Choroid plexus epithelial cell (primary cell): ENCODE data around the gene IL17REL.

ENCODE experiments used
- DNase-seq: peaks from one replicate; pipeline ENCODE4 v3.0.0-alpha.2; 2010; ENCODE audit warnings: low read depth
- H3K4me3 ChIP-seq: 2 replicates; pipeline ENCODE4 v1.5.1; 2011; ENCODE audit warnings: low read depth, mild to moderate bottlenecking, control low read depth, low read length, moderate library complexity
- TF ChIP-seq, protein P1 (sequence below): conservative IDR thresholded peaks from 2 replicates; pipeline ENCODE4 v1.5.1; 2011; ENCODE audit warnings: low read depth, mild to moderate bottlenecking, control low read depth, inconsistent platforms, low read length, moderate library complexity

Gene IL17REL

DNA sequence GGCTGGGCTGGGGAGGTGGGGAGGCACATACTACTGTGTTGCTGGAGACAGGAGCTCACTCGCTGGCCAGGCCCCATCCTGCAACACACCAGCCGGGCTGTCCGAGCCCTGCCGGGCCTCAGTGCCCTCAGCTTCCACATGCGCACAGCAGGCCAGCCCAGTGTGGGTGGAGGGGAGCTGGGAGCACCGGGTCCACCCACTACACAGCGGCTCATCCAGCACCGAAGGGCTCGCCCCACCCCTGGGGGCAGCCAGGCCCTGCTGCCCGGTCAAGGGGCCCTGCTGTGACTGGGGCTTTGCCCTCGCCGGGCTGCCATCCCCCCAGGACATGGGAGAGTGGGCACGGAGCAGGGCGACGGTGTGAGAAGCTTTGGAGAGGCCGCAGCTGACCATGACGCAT lies 36.3 kb upstream of the IL17REL start:
- DNase-seq: no peak
- H3K4me3 ChIP-seq: no peak overlapping the region
- TF ChIP-seq, protein P1, sequence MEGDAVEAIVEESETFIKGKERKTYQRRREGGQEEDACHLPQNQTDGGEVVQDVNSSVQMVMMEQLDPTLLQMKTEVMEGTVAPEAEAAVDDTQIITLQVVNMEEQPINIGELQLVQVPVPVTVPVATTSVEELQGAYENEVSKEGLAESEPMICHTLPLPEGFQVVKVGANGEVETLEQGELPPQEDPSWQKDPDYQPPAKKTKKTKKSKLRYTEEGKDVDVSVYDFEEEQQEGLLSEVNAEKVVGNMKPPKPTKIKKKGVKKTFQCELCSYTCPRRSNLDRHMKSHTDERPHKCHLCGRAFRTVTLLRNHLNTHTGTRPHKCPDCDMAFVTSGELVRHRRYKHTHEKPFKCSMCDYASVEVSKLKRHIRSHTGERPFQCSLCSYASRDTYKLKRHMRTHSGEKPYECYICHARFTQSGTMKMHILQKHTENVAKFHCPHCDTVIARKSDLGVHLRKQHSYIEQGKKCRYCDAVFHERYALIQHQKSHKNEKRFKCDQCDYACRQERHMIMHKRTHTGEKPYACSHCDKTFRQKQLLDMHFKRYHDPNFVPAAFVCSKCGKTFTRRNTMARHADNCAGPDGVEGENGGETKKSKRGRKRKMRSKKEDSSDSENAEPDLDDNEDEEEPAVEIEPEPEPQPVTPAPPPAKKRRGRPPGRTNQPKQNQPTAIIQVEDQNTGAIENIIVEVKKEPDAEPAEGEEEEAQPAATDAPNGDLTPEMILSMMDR: no peak

DNA sequence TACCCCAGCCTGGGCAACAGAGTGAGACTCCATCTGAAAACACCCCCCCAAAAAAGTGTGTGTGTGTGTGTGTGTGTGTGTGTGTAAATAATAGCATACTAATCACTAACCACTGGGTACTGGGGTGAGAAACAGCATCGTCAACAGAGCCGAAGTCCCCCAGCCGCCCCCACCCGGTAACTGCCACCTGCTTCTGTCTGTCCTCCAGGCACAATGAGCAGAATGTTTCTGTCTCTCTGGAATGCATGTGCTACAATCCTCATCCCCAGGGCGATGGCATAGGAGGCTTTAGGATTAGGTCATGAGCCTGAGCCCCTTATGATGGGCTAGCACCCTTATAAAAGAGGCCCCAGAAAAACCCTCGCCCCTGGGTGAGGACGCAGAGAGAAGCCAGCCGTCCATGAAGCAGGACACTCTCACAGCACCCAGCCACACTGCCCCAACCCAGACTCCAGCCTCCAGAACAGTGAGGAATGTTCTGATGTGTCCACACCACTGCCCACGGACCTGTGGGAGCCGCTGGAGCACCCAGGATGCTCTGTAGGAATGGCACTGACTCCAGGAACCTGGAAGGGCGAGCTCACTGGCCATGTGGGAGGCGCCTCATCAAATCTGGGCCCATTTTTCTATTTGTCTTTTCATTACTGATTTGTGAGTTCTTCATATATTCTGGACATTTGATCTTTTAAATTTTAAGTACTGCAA lies 35.6 kb upstream of the IL17REL start:
- TF ChIP-seq, protein P1: no peak
- no peak overlapping the region for H3K4me3 ChIP-seq
- no peak for DNase-seq

DNA sequence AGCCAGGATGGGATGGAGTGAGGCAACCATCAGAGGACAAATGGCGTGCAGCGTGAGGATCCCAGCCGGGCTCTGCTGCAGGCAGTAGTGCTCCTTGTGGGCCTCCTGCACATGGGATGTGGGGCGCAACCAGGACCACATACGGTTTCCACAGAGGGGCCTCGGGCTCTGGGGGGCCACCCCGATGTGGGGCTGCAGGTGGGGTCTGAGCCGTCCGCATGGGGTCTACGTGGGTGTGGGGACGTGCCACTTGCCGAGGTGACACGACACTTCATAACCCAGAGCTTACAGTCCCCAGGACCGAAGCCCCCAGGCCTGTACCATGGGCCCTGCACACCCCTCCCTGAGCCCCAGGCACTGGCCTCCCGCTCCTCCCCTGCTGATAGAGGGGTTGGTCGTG lies 34.8 kb upstream of the IL17REL start:
- DNase-seq: no peak
- TF ChIP-seq, protein P1: no peak
- no peak overlapping the region for H3K4me3 ChIP-seq

- DNase-seq: no peak
- TF ChIP-seq, protein P1: no peak
- H3K4me3 ChIP-seq: no peak overlapping the region
Observed at GRCh38 chr22:50046481-50047245, 34.1 kb upstream of the IL17REL start.

DNA sequence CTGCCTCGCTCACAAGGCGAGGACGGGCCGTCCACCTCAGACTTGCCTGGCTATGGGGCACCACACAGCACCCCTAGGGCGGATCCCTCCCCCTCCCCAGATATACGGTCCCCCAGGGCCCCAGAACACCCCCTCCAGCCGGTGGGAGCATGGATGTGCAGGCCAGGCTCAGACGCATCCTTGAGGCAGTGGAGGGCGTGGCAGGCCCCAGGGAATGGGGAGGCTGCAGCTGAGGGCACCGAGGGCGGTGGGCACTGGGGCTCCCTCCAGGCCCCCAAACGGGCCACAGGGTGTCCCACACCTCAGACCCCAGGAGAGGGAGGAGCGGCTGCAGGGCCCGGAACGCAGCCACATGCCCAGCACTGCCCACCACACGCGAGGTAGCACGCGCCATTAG lies 33.5 kb upstream of the IL17REL start:
- DNase-seq: no peak
- TF ChIP-seq, protein P1: no peak
- no peak overlapping the region for H3K4me3 ChIP-seq

- TF ChIP-seq, protein P1: no peak
- H3K4me3 ChIP-seq: no peak overlapping the region
- no peak for DNase-seq
Observed at GRCh38 chr22:50045211-50046018, 32.9 kb upstream of the IL17REL start.
